Activated CD4-positive, alpha-beta memory T cell treated with anti-CD3 and anti-CD28 coated beads, Interleukin-2, amount 10 ng/mL, durations not matched to agents 7 days and 5 days (primary cell): ENCODE measurements around the gene PGAM2. TPM values are rescaled to one million over a fixed set of nuclear protein-coding genes. Genes with fewer than 3 reads are reported as not detected.

Source experiments
- CTCF ChIA-PET: fragments of 350-600 bp; sonication (Branson Sonifier 250); formaldehyde crosslinking; loops from one replicate; lab custom pipeline; 2021; ENCODE audit warnings: antibody characterized with exemption, inconsistent platforms; lab: Charles Lee
- POLR2A ChIA-PET: fragments of 350-600 bp; sonication (Branson Sonifier 250); formaldehyde crosslinking; loops from one replicate; lab custom pipeline; 2021; ENCODE audit warnings: antibody characterized with exemption; lab: Charles Lee
- DNase-seq: peaks from one replicate; pipeline ENCODE4 v3.0.0-alpha.2; 2020
- H3K27ac Mint-ChIP-seq: one replicate; pipeline ENCODE4 v1.8.0; 2021; ENCODE audit warnings: mild to moderate bottlenecking, mixed read lengths
- H3K27me3 Mint-ChIP-seq: one replicate; pipeline ENCODE4 v1.8.0; 2021; ENCODE audit warnings: mixed read lengths
- H3K36me3 Mint-ChIP-seq: one replicate; pipeline ENCODE4 v1.8.0; 2021; ENCODE audit warnings: low read depth, mixed read lengths
- H3K4me1 Mint-ChIP-seq: one replicate; pipeline ENCODE4 v1.8.0; 2021; ENCODE audit warnings: mixed read lengths
- H3K4me3 Mint-ChIP-seq: one replicate; pipeline ENCODE4 v1.8.0; 2021; ENCODE audit warnings: mild to moderate bottlenecking, mixed read lengths
- H3K9me3 Mint-ChIP-seq: one replicate; pipeline ENCODE4 v1.8.0; 2021; ENCODE audit warnings: mixed read lengths
- total RNA-seq, 2 experiments: library from RNA; stranded (reverse); gene quantifications; one replicate each; pipeline ENCODE4 v1.2.3, GENCODE V29; 2021

The PGAM2 gene
- total RNA-seq, 2 experiments from 2014 or later: 0.43 TPM; not detected in 1

GRCh38 chr7:44087911-44088838 lies 22.8 kb upstream of the PGAM2 start:
- Mint-ChIP-seq H3K9me3 (no peaks in the 10 kb centered on the region), H3K36me3 (no peaks in the 10 kb centered on the region), H3K4me1 (peaks cover 7% of the 10 kb centered on the region), H3K27ac (no peak overlapping the region), H3K27me3 (no peaks in the 10 kb centered on the region), H3K4me3 (no peak overlapping the region)
- ChIA-PET POLR2A (no interaction called here), CTCF (no interaction called here)
- no peak for DNase-seq

GRCh38 chr7:44086627-44087026 lies 21.3 kb upstream of the PGAM2 start:
- CTCF ChIA-PET: no interaction called here
- POLR2A ChIA-PET: no interaction called here
- H3K4me3 Mint-ChIP-seq: no peak overlapping the region
- H3K9me3 Mint-ChIP-seq: no peaks in the 10 kb centered on the region
- no peak overlapping the region for H3K27ac Mint-ChIP-seq
- no peaks in the 10 kb centered on the region for H3K27me3 Mint-ChIP-seq
- H3K36me3 Mint-ChIP-seq: no peaks in the 10 kb centered on the region
- DNase-seq: no peak
- peaks cover 13% of the 10 kb centered on the region for H3K4me1 Mint-ChIP-seq

GRCh38 chr7:44085546-44085945 lies 20.2 kb upstream of the PGAM2 start:
- H3K4me1 Mint-ChIP-seq: peaks cover 23% of the 10 kb centered on the region
- H3K27me3 Mint-ChIP-seq: no peaks in the 10 kb centered on the region
- H3K27ac Mint-ChIP-seq: no peak overlapping the region
- no peak for DNase-seq
- ChIA-PET POLR2A (no interaction called here), CTCF (interaction anchor here (1.1 kb wide), 1 partner anchor 12 kb away, joined by 5 read pairs; no protein-coding TSS in a partner anchor)
- H3K9me3 Mint-ChIP-seq: no peaks in the 10 kb centered on the region
- H3K36me3 Mint-ChIP-seq: peaks cover 8% of the 10 kb centered on the region
- no peak overlapping the region for H3K4me3 Mint-ChIP-seq

DNA sequence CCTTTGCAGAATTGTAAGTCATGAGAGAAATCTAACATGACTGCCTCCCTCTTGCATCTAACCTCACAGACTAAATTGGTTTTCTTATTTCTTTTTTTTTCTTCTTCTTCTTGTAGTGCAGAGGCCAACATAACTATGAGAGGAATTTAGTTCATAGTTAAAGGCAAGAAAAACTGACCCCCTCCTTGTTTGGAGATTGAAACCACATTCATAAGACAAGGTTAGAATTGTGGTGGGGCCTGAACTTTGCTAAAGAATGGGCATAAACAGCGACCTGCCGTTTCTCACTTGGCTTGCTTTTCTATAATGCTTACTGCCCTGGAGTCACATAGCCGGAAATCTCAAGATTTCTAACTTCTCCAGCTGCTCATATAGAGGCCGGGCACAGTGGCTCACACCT lies 19.3 kb upstream of the PGAM2 start:
- ChIA-PET CTCF (interaction anchor here (1.1 kb wide), 1 partner anchor 13 kb away, joined by 5 read pairs; no protein-coding TSS in a partner anchor), POLR2A (interaction anchor here (0.8 kb wide), 1 partner anchor 40 kb away, joined by 3 read pairs; the partner anchor contains the start of gene DBNL)
- H3K36me3 Mint-ChIP-seq: peaks cover 8% of the 10 kb centered on the region
- no peak overlapping the region for H3K27ac Mint-ChIP-seq
- H3K4me3 Mint-ChIP-seq: no peak overlapping the region
- peaks cover 28% of the 10 kb centered on the region for H3K4me1 Mint-ChIP-seq
- DNase-seq: no peak
- H3K9me3 Mint-ChIP-seq: no peaks in the 10 kb centered on the region
- no peaks in the 10 kb centered on the region for H3K27me3 Mint-ChIP-seq

DNA sequence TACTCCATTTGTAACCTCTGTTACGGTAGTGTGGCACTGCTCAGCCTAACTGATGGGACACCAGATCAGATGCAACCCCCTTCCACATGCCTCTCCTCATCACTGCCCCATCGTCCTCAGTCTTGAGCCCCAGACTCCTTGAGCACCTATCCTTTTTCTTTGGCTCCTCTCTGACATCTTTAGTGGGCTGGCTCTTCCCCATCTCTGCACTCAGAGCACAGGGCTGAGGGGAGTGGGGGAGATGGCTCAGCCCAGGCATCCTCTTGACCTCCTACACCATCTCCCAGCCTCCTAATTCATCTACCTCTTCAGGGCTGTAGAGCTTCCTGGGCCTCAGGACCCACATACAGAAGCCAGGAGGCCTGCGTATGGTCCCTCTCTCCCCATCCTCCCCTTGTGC lies 18.4 kb upstream of the PGAM2 start:
- peaks cover 12% of the 10 kb centered on the region for H3K36me3 Mint-ChIP-seq
- no peaks in the 10 kb centered on the region for H3K27me3 Mint-ChIP-seq
- H3K27ac Mint-ChIP-seq: no peak overlapping the region
- H3K4me1 Mint-ChIP-seq: peaks cover 33% of the 10 kb centered on the region
- CTCF ChIA-PET: no interaction called here
- H3K4me3 Mint-ChIP-seq: peak overlapping the region; percentile 78
- no peak for DNase-seq
- H3K9me3 Mint-ChIP-seq: no peaks in the 10 kb centered on the region
- POLR2A ChIA-PET: interaction anchor here (0.8 to 1.0 kb wide), 2 partner anchors 39 kb away, joined by 3 read pairs; partner anchors contain the start of gene DBNL

GRCh38 chr7:44082541-44083207 lies 17.3 kb upstream of the PGAM2 start:
- H3K9me3 Mint-ChIP-seq: no peaks in the 10 kb centered on the region
- ChIA-PET POLR2A (no interaction called here), CTCF (no interaction called here)
- DNase-seq: peak; percentile 99
- H3K27me3 Mint-ChIP-seq: no peaks in the 10 kb centered on the region
- H3K27ac Mint-ChIP-seq: peak overlapping the region; percentile 40
- peak overlapping the region; percentile 78 for H3K4me3 Mint-ChIP-seq
- peaks cover 22% of the 10 kb centered on the region for H3K36me3 Mint-ChIP-seq
- H3K4me1 Mint-ChIP-seq: peaks cover 43% of the 10 kb centered on the region

GRCh38 chr7:44081266-44081748 lies 15.9 kb upstream of the PGAM2 start:
- H3K4me1 Mint-ChIP-seq: peaks cover 46% of the 10 kb centered on the region
- DNase-seq: peak; percentile 47
- no peaks in the 10 kb centered on the region for H3K27me3 Mint-ChIP-seq
- H3K4me3 Mint-ChIP-seq: peak overlapping the region; percentile 78
- H3K36me3 Mint-ChIP-seq: peaks cover 35% of the 10 kb centered on the region
- POLR2A ChIA-PET: interaction anchor here (0.7 to 4.6 kb wide), 16 partner anchors 9 to 767 kb away, joined by 3 to 42 read pairs (median 4); partner anchors contain the start of genes DBNL, H2AZ2, PGAM2 and POLD2
- CTCF ChIA-PET: interaction anchor here (0.6 to 0.9 kb wide), 4 partner anchors 34 to 116 kb away, joined by 3 to 4 read pairs (median 3); partner anchors contain the start of gene POLD2
- H3K9me3 Mint-ChIP-seq: no peaks in the 10 kb centered on the region
- H3K27ac Mint-ChIP-seq: peak overlapping the region; percentile 83

- DNase-seq: no peak
- peaks cover 46% of the 10 kb centered on the region for H3K4me1 Mint-ChIP-seq
- POLR2A ChIA-PET: interaction anchor here (0.7 to 4.6 kb wide), 16 partner anchors 8 to 767 kb away, joined by 3 to 42 read pairs (median 4); partner anchors contain the start of genes DBNL, H2AZ2, PGAM2 and POLD2
These were observed 15.4 kb upstream of the PGAM2 start for GRCh38 chr7:44080686-44081265.

DNA sequence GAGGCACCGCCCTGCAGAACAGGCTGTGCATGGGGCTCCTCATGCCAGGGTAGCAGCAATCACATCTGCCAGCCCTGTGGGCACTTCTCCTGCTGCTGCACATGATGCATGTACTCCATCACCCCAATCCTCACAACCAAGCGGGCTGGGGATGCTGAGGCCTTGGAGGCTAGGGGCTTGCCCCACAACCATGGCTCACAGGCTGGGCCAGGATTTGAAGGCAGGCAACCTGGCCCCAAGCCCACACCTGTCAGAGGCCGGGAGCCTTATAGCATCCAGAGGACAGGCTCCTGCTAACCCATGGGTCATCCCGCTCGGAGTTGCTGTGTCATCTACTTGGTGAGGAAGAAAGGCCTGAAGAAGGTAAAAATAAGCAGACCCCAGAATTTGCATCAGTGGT lies 14.8 kb upstream of the PGAM2 start:
- peaks cover 46% of the 10 kb centered on the region for H3K4me1 Mint-ChIP-seq
- H3K27me3 Mint-ChIP-seq: no peaks in the 10 kb centered on the region
- H3K4me3 Mint-ChIP-seq: no peak overlapping the region
- ChIA-PET CTCF (no interaction called here), POLR2A (interaction anchor here (1.8 to 4.6 kb wide), 3 partner anchors 12 to 121 kb away, joined by 6 to 42 read pairs (median 35); partner anchors contain the start of genes DBNL and YKT6)
- H3K27ac Mint-ChIP-seq: no peak overlapping the region
- H3K9me3 Mint-ChIP-seq: no peaks in the 10 kb centered on the region
- peaks cover 46% of the 10 kb centered on the region for H3K36me3 Mint-ChIP-seq
- no peak for DNase-seq

More at GRCh38 chr7:44080686-44081265, 15.4 kb upstream of the PGAM2 start:
- Mint-ChIP-seq H3K4me3 (peak overlapping the region; percentile 78), H3K27ac (peak overlapping the region; percentile 83), H3K27me3 (no peaks in the 10 kb centered on the region), H3K36me3 (peaks cover 39% of the 10 kb centered on the region), H3K9me3 (no peaks in the 10 kb centered on the region)
- CTCF ChIA-PET: interaction anchor here (0.9 kb wide), 1 partner anchor 34 kb away, joined by 3 read pairs; no protein-coding TSS in a partner anchor

DNA sequence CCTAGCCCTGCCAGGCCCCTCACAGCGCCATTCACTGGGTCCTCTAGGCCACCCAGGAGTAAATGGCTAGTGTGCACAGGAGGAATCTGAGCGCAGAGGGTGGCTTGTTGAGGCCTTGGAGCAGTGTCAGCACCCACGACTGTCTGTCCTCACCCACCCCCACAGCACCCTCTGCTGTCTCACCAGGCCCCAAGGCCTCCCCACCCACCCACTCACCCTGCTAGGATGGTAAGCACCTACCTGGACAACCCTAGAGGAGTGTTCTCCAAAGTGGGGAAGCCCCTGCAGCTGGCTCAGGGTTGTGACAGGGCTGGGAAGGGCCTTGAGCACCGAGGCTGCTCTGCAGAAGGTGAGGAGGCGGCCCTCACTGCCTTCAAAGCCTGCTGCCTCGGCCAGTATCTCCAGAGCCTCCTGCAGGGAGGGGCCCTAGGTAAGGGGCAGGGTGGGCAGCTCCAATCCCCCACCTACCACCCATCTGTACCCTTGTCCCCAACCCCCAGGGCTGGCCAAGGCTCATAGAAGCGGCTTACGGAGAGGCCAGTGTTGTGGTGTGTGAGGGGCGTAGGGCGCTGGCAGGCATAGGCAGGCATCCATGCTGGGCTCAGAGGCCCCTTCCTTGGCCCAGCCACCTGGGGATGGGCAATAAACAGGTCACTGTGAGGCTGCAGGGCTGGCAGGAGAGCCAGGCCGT lies 14.1 kb upstream of the PGAM2 start:
- CTCF ChIA-PET: no interaction called here
- no peak overlapping the region for H3K4me3 Mint-ChIP-seq
- H3K36me3 Mint-ChIP-seq: peaks cover 46% of the 10 kb centered on the region
- H3K27ac Mint-ChIP-seq: no peak overlapping the region
- no peak for DNase-seq
- POLR2A ChIA-PET: interaction anchor here (4.6 kb wide), 1 partner anchor 12 kb away, joined by 42 read pairs; no protein-coding TSS in a partner anchor
- H3K9me3 Mint-ChIP-seq: no peaks in the 10 kb centered on the region
- peaks cover 46% of the 10 kb centered on the region for H3K4me1 Mint-ChIP-seq
- no peaks in the 10 kb centered on the region for H3K27me3 Mint-ChIP-seq

DNA sequence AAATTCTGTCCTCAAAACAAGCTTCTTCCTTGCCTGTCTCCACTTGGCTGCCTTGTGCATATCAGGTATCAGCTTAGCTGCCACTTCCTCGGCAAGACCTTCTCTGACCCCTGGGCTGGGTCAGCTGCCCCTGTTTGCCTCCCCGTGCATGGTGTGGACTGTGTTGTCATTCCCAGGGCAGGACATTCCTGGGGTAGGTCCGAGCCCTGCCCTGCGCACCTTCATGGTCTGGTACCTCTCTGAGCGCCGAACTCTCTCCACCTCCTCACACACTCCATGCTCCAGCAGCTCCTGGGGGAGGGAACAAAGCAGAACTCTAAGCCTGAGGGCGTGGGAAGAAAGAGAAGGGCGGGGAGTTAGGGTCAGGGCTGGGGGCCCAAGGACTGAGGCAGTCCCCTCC lies 13.2 kb upstream of the PGAM2 start:
- Mint-ChIP-seq H3K4me3 (no peak overlapping the region), H3K36me3 (peaks cover 50% of the 10 kb centered on the region), H3K9me3 (no peaks in the 10 kb centered on the region), H3K27ac (no peak overlapping the region), H3K4me1 (peaks cover 40% of the 10 kb centered on the region), H3K27me3 (no peaks in the 10 kb centered on the region)
- no peak for DNase-seq
- POLR2A ChIA-PET: interaction anchor here (0.9 to 4.6 kb wide), 2 partner anchors 11 to 34 kb away, joined by 4 to 42 read pairs; partner anchors contain the start of gene DBNL
- CTCF ChIA-PET: interaction anchor here (0.9 kb wide), 1 partner anchor 45 kb away, joined by 3 read pairs; the partner anchor contains the start of gene POLD2
